GM10248 (cell line): ENCODE results near the gene MUSTN1.

ENCODE experiments used
- CTCF ChIA-PET: fragments of 300-600 bp; sonication (Branson Sonifier 250); formaldehyde crosslinking; extraction: SDS; loops from one replicate; lab custom pipeline; 2021; ENCODE audit warnings: antibody characterized with exemption; lab: Yijun Ruan, JAX
- POLR2A ChIA-PET: fragments of 350-650 bp; sonication (Branson Sonifier 250); formaldehyde crosslinking; extraction: SDS; loops from one replicate; lab custom pipeline; 2020; ENCODE audit warnings: antibody characterized with exemption; lab: Yijun Ruan, JAX
- DNase-seq: peaks from one replicate; pipeline ENCODE4 v3.0.0; 2012; ENCODE audit errors: extremely low spot score
- TF ChIP-seq, protein P1 (sequence below): IDR thresholded peaks from 2 replicates; pipeline ENCODE4 v1.5.1; 2012; ENCODE audit warnings: mild to moderate bottlenecking, low read depth; ENCODE audit errors: extremely low read depth, missing control alignments, control extremely low read depth

The MUSTN1 gene

DNA sequence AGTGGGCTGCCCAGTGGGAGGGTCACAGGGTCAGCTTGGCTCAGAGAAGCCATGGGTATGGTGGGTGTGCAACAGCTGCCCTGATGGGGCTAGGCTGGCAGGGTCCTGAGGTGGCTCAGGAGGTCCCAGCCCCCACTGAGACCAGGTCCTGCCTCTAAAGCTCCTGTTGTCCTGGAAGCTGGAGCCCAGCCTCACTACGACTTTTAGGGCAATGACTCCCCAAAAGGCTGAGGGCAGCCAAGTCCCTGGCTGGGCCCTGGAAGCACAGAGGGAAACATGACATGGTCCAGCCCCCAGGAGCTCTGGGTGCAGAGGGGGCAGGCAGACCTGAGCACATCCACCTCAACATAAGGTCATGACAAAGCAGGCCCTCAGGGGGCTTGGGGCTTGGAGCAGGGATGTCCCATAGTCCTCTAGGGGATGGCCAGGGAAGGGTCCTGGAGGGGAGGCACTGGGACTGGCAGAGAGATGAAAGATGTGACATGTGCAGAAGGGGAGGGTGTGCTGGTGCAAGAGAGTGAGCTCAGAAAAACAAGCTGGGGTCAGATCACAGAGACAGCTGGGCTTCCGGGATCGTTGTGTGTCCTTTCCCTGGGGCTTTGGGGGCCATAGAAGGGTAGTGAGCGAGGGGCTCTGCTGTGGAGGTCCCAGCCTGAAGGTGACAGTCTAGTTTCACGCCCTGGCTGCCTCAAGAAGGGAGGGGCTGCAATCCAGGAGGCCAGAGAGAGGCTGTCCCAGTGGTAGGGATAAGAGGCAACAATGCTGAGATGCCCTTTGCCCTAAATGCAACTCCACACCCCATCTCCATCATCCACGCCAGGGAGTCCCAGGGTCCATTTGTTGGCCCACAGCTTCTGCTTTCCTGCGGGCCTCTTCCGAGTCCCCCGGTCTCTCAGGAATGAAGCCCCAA, 40.9 kb downstream of the MUSTN1 start:
- no peak for DNase-seq

DNA sequence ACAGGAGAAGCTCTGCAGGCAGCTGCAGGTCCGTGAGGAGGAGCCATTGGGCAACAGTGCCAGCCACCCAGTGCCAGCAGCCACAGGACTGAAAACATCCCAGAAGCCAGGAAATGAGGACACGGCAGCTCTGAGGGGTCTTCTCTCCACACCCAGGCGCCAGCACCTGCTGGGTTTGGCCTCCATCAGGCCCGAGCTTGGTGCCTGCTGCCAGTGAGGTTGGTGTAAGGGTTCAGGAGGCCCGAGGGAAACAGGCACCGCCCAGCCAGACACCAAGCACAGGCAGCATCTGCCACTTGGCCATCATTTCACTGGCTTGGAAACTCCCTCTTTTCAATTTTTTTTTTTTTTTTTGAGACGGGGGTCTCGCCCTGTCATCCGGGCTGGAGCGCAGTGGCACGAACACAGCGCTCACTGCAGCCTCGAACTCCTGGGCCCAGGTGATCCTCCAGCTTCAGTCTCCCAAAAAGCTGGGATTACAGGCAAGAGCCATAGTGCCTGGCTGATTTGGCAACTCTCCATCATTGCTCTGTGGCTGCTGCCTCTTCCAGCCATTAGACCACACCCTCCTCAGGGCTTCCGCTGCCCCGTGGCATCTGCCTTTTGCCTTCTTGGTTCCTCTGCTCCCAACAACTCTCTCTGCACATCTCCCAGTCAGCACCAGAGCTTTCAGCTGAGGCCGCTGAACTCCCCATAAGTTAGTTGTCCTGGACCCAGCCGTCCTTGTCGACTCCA, 41.7 kb downstream of the MUSTN1 start:
- TF ChIP-seq, protein P1, sequence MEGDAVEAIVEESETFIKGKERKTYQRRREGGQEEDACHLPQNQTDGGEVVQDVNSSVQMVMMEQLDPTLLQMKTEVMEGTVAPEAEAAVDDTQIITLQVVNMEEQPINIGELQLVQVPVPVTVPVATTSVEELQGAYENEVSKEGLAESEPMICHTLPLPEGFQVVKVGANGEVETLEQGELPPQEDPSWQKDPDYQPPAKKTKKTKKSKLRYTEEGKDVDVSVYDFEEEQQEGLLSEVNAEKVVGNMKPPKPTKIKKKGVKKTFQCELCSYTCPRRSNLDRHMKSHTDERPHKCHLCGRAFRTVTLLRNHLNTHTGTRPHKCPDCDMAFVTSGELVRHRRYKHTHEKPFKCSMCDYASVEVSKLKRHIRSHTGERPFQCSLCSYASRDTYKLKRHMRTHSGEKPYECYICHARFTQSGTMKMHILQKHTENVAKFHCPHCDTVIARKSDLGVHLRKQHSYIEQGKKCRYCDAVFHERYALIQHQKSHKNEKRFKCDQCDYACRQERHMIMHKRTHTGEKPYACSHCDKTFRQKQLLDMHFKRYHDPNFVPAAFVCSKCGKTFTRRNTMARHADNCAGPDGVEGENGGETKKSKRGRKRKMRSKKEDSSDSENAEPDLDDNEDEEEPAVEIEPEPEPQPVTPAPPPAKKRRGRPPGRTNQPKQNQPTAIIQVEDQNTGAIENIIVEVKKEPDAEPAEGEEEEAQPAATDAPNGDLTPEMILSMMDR: no peak
- DNase-seq: no peak
- ChIA-PET CTCF (interaction anchor here (0.8 to 2.2 kb wide), 5 partner anchors 10 to 54 kb away, joined by 3 to 7 read pairs (median 3); no protein-coding TSS in a partner anchor), POLR2A (interaction anchor here (0.5 kb wide), 1 partner anchor 72 kb away, joined by 4 read pairs; no protein-coding TSS in a partner anchor)

More for the DNA sequence above, 40.9 kb downstream of the MUSTN1 start:
- POLR2A ChIA-PET: no interaction called here
- TF ChIP-seq, protein P1: no peak
- CTCF ChIA-PET: interaction anchor here (1.1 to 2.2 kb wide), 2 partner anchors 25 to 27 kb away, joined by 3 to 7 read pairs; no protein-coding TSS in a partner anchor

DNA sequence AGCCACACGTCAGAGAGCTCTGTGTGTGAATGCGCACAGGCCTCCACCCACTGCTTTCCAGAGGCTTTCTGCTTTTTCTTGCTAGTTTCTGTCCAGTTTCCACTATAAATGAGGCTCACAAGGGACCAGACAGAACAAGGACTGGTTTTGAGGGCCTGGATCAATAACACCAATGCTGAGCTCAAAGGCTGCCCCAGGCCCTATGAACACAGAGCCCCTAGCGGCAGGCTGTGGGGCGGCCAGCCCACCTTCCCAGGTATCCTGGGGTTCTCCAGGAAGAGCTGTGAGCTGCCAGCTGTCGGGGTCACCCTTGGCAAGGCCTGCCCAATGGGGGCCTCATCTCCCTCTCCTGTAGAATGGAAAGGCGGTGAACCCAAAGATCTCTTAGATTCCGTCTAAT, 42.4 kb downstream of the MUSTN1 start:
- TF ChIP-seq, protein P1: no peak
- ChIA-PET CTCF (interaction anchor here (0.8 to 2.2 kb wide), 6 partner anchors 9 to 53 kb away, joined by 3 to 7 read pairs (median 4); no protein-coding TSS in a partner anchor), POLR2A (no interaction called here)
- no peak for DNase-seq

DNA sequence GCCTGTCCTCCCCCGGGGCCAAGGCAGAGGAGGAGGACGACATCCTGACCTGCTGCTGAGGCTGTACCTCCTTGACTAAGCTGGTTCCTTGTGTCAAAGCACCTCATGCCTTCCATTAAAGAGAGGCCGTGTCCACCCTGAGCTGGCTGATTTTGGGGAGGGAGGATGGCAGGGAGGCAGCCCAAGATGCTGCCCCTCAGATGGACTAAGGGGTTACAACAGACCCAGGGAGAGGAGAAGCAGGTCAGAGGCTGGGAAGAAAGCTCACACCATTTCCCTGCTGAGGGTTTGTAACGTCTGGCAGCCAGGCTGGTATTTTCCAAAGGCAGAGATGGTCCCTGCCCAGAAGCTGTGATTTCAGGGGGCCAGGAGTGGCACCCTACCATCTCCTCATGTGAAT, 42.9 kb downstream of the MUSTN1 start:
- no peak for DNase-seq
- TF ChIP-seq, protein P1: no peak
- POLR2A ChIA-PET: no interaction called here
- CTCF ChIA-PET: interaction anchor here (0.8 to 2.2 kb wide), 5 partner anchors 9 to 53 kb away, joined by 3 to 7 read pairs (median 4); no protein-coding TSS in a partner anchor

DNA sequence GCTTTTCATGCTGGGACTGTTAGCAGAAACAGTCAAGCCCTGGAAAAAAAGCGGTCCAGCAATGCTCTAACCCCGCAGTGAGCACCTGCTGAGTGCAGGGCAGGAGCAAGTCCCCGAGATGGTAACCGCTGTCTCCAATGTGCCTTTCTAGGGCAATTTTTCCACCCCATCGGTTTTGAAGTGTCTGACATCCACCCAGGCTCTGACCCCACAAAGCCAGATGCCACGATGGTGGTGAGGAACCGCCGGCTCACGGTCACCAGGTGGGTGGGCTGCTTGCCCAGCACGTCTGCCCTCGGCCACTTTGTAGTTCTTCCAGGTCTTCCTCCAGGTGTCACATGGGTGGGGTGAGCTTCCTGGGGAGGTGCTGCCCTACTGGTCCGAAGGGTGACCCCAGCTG, 43.5 kb downstream of the MUSTN1 start:
- TF ChIP-seq, protein P1: no peak
- DNase-seq: no peak
- POLR2A ChIA-PET: no interaction called here
- CTCF ChIA-PET: interaction anchor here (0.8 to 2.9 kb wide), 5 partner anchors 8 to 53 kb away, joined by 3 to 10 read pairs (median 5); no protein-coding TSS in a partner anchor

DNA sequence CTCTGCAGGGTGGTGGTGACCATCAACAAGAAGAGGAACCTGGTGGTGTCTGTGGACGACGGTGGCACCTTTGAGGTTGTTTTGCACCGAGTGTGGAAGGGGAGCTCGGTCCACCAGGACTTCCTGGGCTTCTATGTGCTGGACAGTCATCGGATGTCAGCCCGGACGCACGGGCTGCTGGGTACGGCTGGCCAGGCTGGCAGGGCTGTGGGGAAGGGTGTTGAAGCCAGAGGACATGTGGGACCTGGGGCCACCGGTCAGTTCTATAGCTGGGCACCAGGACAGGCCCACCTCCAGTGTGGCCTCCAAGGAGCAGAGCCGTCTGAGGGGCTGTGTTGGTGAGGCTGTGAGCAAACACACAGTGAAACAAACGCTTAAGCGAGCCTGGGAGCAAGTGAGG, 44.1 kb downstream of the MUSTN1 start:
- ChIA-PET POLR2A (no interaction called here), CTCF (interaction anchor here (1.3 to 2.9 kb wide), 2 partner anchors 8 to 11 kb away, joined by 3 to 10 read pairs; no protein-coding TSS in a partner anchor)
- no peak for DNase-seq

More for the DNA sequence above, 44.1 kb downstream of the MUSTN1 start:
- TF ChIP-seq, protein P1: no peak
